Nephron (organoid): ENCODE measurements around the gene WHRN.

Experiments
- H3K27ac Mint-ChIP-seq, 3 experiments: 2 replicates each; pipeline ENCODE4 v1.8.0; 2020; ENCODE audit warnings: mixed read lengths in 3 of 3, mild to moderate bottlenecking in 2 of 3, moderate library complexity in 1 of 3
- H3K27me3 Mint-ChIP-seq: 2 replicates; pipeline ENCODE4 v1.8.0; 2021; ENCODE audit warnings: low read depth, mild to moderate bottlenecking, moderate library complexity, mixed read lengths
- H3K36me3 Mint-ChIP-seq: 2 replicates; pipeline ENCODE4 v1.8.0; 2020; ENCODE audit warnings: low read depth, mixed read lengths
- H3K4me1 Mint-ChIP-seq: 2 replicates; pipeline ENCODE4 v1.8.0; 2020; ENCODE audit warnings: mixed read lengths
- H3K4me3 Mint-ChIP-seq, 3 experiments: 2 replicates each; pipeline ENCODE4 v1.8.0; 2020; ENCODE audit warnings: mild to moderate bottlenecking in 3 of 3, mixed read lengths in 3 of 3, moderate library complexity in 2 of 3
- H3K9me3 Mint-ChIP-seq: 2 replicates; pipeline ENCODE4 v1.8.0; 2020; ENCODE audit warnings: mixed read lengths
- CTCF ChIP-seq, 3 experiments: fragments of 200-600 bp; sonication (generic); IDR thresholded peaks; one replicate each; pipeline ENCODE4 v1.5.0; 2021; ENCODE audit warnings: antibody characterized with exemption in 3 of 3; ENCODE audit not compliant: unreplicated experiment in 3 of 3

WHRN gene

GRCh38 chr9:114405294-114406034 is 99.8 kb downstream of the WHRN start:
- TF ChIP-seq CTCF (IDR thresholded peaks at IDR 0.05; ENCODE audit: unreplicated experiment in 3 of 3): peak; percentile 77 to 89 (median 85)
- Mint-ChIP-seq H3K9me3 (no peaks in the 10 kb centered on the region), H3K4me1 (no peaks in the 10 kb centered on the region), H3K4me3 (no peak overlapping the region), H3K27me3 (peaks cover 13% of the 10 kb centered on the region), H3K27ac (peak overlapping the region in 1 of 3 experiments; percentile 66), H3K36me3 (peaks cover 3% of the 10 kb centered on the region)

- no peaks in the 10 kb centered on the region for H3K9me3 Mint-ChIP-seq
- H3K27me3 Mint-ChIP-seq: peaks cover 13% of the 10 kb centered on the region
- H3K36me3 Mint-ChIP-seq: peaks cover 3% of the 10 kb centered on the region
- no peak for TF ChIP-seq CTCF (IDR thresholded peaks at IDR 0.05; ENCODE audit: unreplicated experiment in 3 of 3)
- no peaks in the 10 kb centered on the region for H3K4me1 Mint-ChIP-seq
- no peak overlapping the region for H3K27ac Mint-ChIP-seq
- no peak overlapping the region for H3K4me3 Mint-ChIP-seq
Measured at GRCh38 chr9:114404531-114404930, 100.7 kb downstream of the WHRN start.

- Mint-ChIP-seq H3K36me3 (peaks cover 3% of the 10 kb centered on the region), H3K27me3 (peaks cover 5% of the 10 kb centered on the region), H3K9me3 (no peaks in the 10 kb centered on the region), H3K4me1 (no peaks in the 10 kb centered on the region), H3K4me3 (no peak overlapping the region), H3K27ac (no peak overlapping the region)
- no peak for TF ChIP-seq CTCF (IDR thresholded peaks at IDR 0.05; ENCODE audit: unreplicated experiment in 3 of 3)
Measured at GRCh38 chr9:114403153-114403756, 102.0 kb downstream of the WHRN start.

- Mint-ChIP-seq H3K9me3 (no peaks in the 10 kb centered on the region), H3K36me3 (peaks cover 3% of the 10 kb centered on the region), H3K27me3 (peaks cover 5% of the 10 kb centered on the region), H3K27ac (no peak overlapping the region), H3K4me3 (no peak overlapping the region), H3K4me1 (peaks cover 13% of the 10 kb centered on the region)
- no peak for TF ChIP-seq CTCF (IDR thresholded peaks at IDR 0.05; ENCODE audit: unreplicated experiment in 3 of 3)
Measured at GRCh38 chr9:114401344-114401743, 103.9 kb downstream of the WHRN start.

- Mint-ChIP-seq H3K9me3 (no peaks in the 10 kb centered on the region), H3K36me3 (peaks cover 3% of the 10 kb centered on the region), H3K27ac (no peak overlapping the region), H3K4me3 (peak overlapping the region in 2 of 3 experiments; percentile 22 to 36), H3K4me1 (peaks cover 18% of the 10 kb centered on the region), H3K27me3 (peaks cover 5% of the 10 kb centered on the region)
- TF ChIP-seq CTCF (IDR thresholded peaks at IDR 0.05; ENCODE audit: unreplicated experiment in 3 of 3): no peak
Measured at GRCh38 chr9:114400772-114401171, 104.5 kb downstream of the WHRN start.
